H9 (cell line): ENCODE data around the gene POFUT2. TPM values are rescaled to one million over a fixed set of nuclear protein-coding genes. Genes with fewer than 3 reads are reported as not detected.

Experiments used
- DNase-seq: peaks from one replicate; pipeline ENCODE4 v3.0.0-alpha.2; 2017
- H2AFZ ChIP-seq: one replicate; pipeline ENCODE4 v1.6.1; 2013; ENCODE audit warnings: mild to moderate bottlenecking, low read length, control low read depth, moderate library complexity
- H2AK5ac ChIP-seq: 2 replicates; pipeline ENCODE4 v1.6.1; 2013; ENCODE audit warnings: low read length, control low read depth, mixed read lengths; ENCODE audit not compliant: insufficient read length
- H2BK120ac ChIP-seq: one replicate; pipeline ENCODE4 v1.6.1; 2013; ENCODE audit warnings: low read depth, mild to moderate bottlenecking, low read length, control low read depth, inconsistent platforms; ENCODE audit not compliant: poor library complexity, severe bottlenecking
- H2BK12ac ChIP-seq: 2 replicates; pipeline ENCODE4 v1.6.1; 2013; ENCODE audit warnings: low read length, control low read depth, mixed read lengths, low read depth; ENCODE audit not compliant: insufficient read length
- H2BK15ac ChIP-seq: 2 replicates; pipeline ENCODE4 v1.6.1; 2013; ENCODE audit warnings: low read depth, low read length, control low read depth
- H2BK20ac ChIP-seq: one replicate; pipeline ENCODE4 v1.6.1; 2013; ENCODE audit warnings: low read depth, mild to moderate bottlenecking, low read length, control low read depth, inconsistent platforms; ENCODE audit not compliant: poor library complexity, severe bottlenecking
- H2BK5ac ChIP-seq: 2 replicates; pipeline ENCODE4 v1.6.1; 2013; ENCODE audit warnings: low read length, control low read depth, mixed read lengths; ENCODE audit not compliant: insufficient read length
- H3K14ac ChIP-seq: 2 replicates; pipeline ENCODE4 v1.6.1; 2013; ENCODE audit warnings: low read length, control low read depth; ENCODE audit not compliant: insufficient read depth
- H3K18ac ChIP-seq: 2 replicates; pipeline ENCODE4 v1.6.1; 2013; ENCODE audit warnings: low read depth, mild to moderate bottlenecking, mixed read lengths, low read length, control low read depth; ENCODE audit not compliant: insufficient read length
- H3K23ac ChIP-seq: 2 replicates; pipeline ENCODE4 v1.6.1; 2013; ENCODE audit warnings: low read length, control low read depth, mixed read lengths, low read depth; ENCODE audit not compliant: insufficient read length
- H3K23me2 ChIP-seq: 2 replicates; pipeline ENCODE4 v1.6.1; 2013; ENCODE audit warnings: low read depth, mild to moderate bottlenecking, mixed read lengths, low read length, control low read depth; ENCODE audit not compliant: insufficient read length, poor library complexity, severe bottlenecking
- H3K27ac ChIP-seq: 2 replicates; pipeline ENCODE4 v1.5.1; 2013; ENCODE audit warnings: low read length, control low read depth, mixed read lengths, low read depth; ENCODE audit not compliant: insufficient read length
- H3K27me3 ChIP-seq: 2 replicates; pipeline ENCODE4 v1.6.1; 2013; ENCODE audit warnings: low read length, control low read depth, inconsistent platforms; ENCODE audit not compliant: insufficient read depth
- H3K4ac ChIP-seq: 2 replicates; pipeline ENCODE4 v1.6.1; 2013; ENCODE audit warnings: low read depth, mild to moderate bottlenecking, control low read depth, inconsistent platforms, low read length, moderate library complexity
- H3K4me1 ChIP-seq: 2 replicates; pipeline ENCODE4 v1.6.1; 2013; ENCODE audit warnings: low read length, control low read depth, inconsistent platforms; ENCODE audit not compliant: insufficient read depth
- H3K4me2 ChIP-seq: 2 replicates; pipeline ENCODE4 v1.6.1; 2013; ENCODE audit warnings: low read length, control low read depth, mixed read lengths; ENCODE audit not compliant: insufficient read length, insufficient read depth
- H3K56ac ChIP-seq: 2 replicates; pipeline ENCODE4 v1.6.1; 2013; ENCODE audit warnings: low read depth, mild to moderate bottlenecking, mixed read lengths, low read length, control low read depth; ENCODE audit not compliant: insufficient read length
- H3K79me1 ChIP-seq: 2 replicates; pipeline ENCODE4 v1.6.1; 2013; ENCODE audit warnings: low read depth, mild to moderate bottlenecking, moderate library complexity, low read length, control low read depth, inconsistent platforms; ENCODE audit not compliant: insufficient read depth, poor library complexity, severe bottlenecking
- H3K79me2 ChIP-seq: 2 replicates; pipeline ENCODE4 v1.6.1; 2013; ENCODE audit warnings: low read length, control low read depth, inconsistent platforms; ENCODE audit not compliant: insufficient read depth
- H3K9ac ChIP-seq: 2 replicates; pipeline ENCODE4 v1.6.1; 2013; ENCODE audit warnings: low read length, control low read depth, mixed read lengths; ENCODE audit not compliant: insufficient read length; ENCODE audit errors: extremely low read depth
- H3K9me3 ChIP-seq: one replicate; pipeline ENCODE4 v1.6.1; 2013; ENCODE audit warnings: low read depth, low read length, inconsistent platforms; ENCODE audit not compliant: control insufficient read depth
- H3T11ph ChIP-seq: one replicate; pipeline ENCODE4 v1.6.1; 2013; ENCODE audit warnings: mild to moderate bottlenecking, low read length, control low read depth, inconsistent platforms
- H4K20me1 ChIP-seq: one replicate; pipeline ENCODE4 v1.6.1; 2013; ENCODE audit not compliant: control insufficient read depth, insufficient read length, insufficient read depth
- H4K5ac ChIP-seq: 2 replicates; pipeline ENCODE4 v1.6.1; 2013; ENCODE audit warnings: low read depth, mild to moderate bottlenecking, mixed read lengths, low read length, control low read depth; ENCODE audit not compliant: insufficient read length
- H4K8ac ChIP-seq: replicated peaks from 2 replicates; pipeline ENCODE4 v1.6.1; 2013; ENCODE audit warnings: low read length, control low read depth, mixed read lengths, low read depth; ENCODE audit not compliant: insufficient read length
- H4K91ac ChIP-seq: 2 replicates; pipeline ENCODE4 v1.6.1; 2013; ENCODE audit warnings: low read depth, mild to moderate bottlenecking, moderate library complexity, mixed read lengths, low read length, control low read depth; ENCODE audit not compliant: insufficient read length
- H3K27ac Mint-ChIP-seq, 3 experiments: 2 replicates in 2 of 3; 3 replicates in 1 of 3; pipeline ENCODE4 v1.8.0; 2020 to 2021; ENCODE audit warnings: mixed read lengths in 3 of 3, mild to moderate bottlenecking in 1 of 3, moderate library complexity in 1 of 3
- H3K27me3 Mint-ChIP-seq: 2 replicates; pipeline ENCODE4 v1.8.0; 2021; ENCODE audit warnings: low read depth, mild to moderate bottlenecking, moderate library complexity, mixed read lengths
- H3K36me3 Mint-ChIP-seq, 3 experiments: 2 replicates in 2 of 3; 3 replicates in 1 of 3; pipeline ENCODE4 v1.8.0; 2020 to 2021; ENCODE audit warnings: low read depth in 3 of 3, mixed read lengths in 3 of 3; ENCODE audit not compliant: insufficient read depth in 1 of 3
- H3K4me1 Mint-ChIP-seq, 2 experiments: 2 replicates each; pipeline ENCODE4 v1.8.0; 2020; ENCODE audit warnings: mixed read lengths in 2 of 2
- H3K4me3 Mint-ChIP-seq, 2 experiments: 2 replicates in 1 of 2; 3 replicates in 1 of 2; pipeline ENCODE4 v1.8.0; 2020 to 2021; ENCODE audit warnings: mild to moderate bottlenecking in 2 of 2, mixed read lengths in 2 of 2, moderate library complexity in 1 of 2
- H3K9me3 Mint-ChIP-seq, 2 experiments: 2 replicates in 1 of 2; 3 replicates in 1 of 2; pipeline ENCODE4 v1.8.0; 2020; ENCODE audit warnings: mild to moderate bottlenecking in 2 of 2, mixed read lengths in 2 of 2, moderate library complexity in 1 of 2
- CTCF ChIP-seq: fragments of 200-600 bp; sonication (generic); conservative IDR thresholded peaks from 3 replicates; pipeline ENCODE4 v1.8.0; 2021; ENCODE audit warnings: antibody characterized with exemption, mild to moderate bottlenecking
- WGBS: extraction: QIAGEN DNeasy Blood & Tissue Kit; methylation state at CpG from one replicate; pipeline ENCODE4 v1.1.7; 2013; ENCODE audit warnings: missing lambda C conversion rate, low lambda C conversion rate, mixed read lengths; ENCODE audit not compliant: insufficient read length; ENCODE audit errors: extremely low coverage; 5-methylcytosine and 5-hydroxymethylcytosine counted together
- total RNA-seq: library from RNA; stranded (reverse); gene quantifications from 2 replicates; pipeline ENCODE4 v1.2.1, GENCODE V29; 2021

The POFUT2 gene
- total RNA-seq, 1 experiment from 2014 or later, result 34.8 TPM

GRCh38 chr21:45262616-45263015 is 25.1 kb downstream of the POFUT2 start:
- H3K14ac ChIP-seq, result no peak overlapping the region
- H3K23ac ChIP-seq, result no peak overlapping the region
- H2AFZ ChIP-seq, result no peak overlapping the region
- no peak overlapping the region for H3K4ac ChIP-seq
- H3K27me3 Mint-ChIP-seq, result peaks cover 3% of the 10 kb centered on the region
- H3K4me1 Mint-ChIP-seq, result 0 out of 4 replicates have a peak, but pooled peaks cover 0 to 8% of the 10 kb centered on the region in 2 experiments
- no peak overlapping the region for H4K5ac ChIP-seq
- no peak overlapping the region for H3K56ac ChIP-seq
- H3K4me3 Mint-ChIP-seq, result no peak overlapping the region
- no peaks in the 10 kb centered on the region for H3K4me1 ChIP-seq
- peaks cover 29 to 51% (median 45%) of the 10 kb centered on the region in 3 experiments for H3K36me3 Mint-ChIP-seq
- H3K9ac ChIP-seq, result no peak overlapping the region
- no peaks in the 10 kb centered on the region for H3K79me2 ChIP-seq
- no peak overlapping the region for H4K91ac ChIP-seq
- no peaks in the 10 kb centered on the region for H3K79me1 ChIP-seq
- no peaks in the 10 kb centered on the region for H3K27me3 ChIP-seq
- no peak overlapping the region for H3K4me2 ChIP-seq
- no peak overlapping the region for H3T11ph ChIP-seq
- H3K23me2 ChIP-seq, result no peaks in the 10 kb centered on the region
- TF ChIP-seq CTCF, result no peak
- H4K20me1 ChIP-seq, result no peaks in the 10 kb centered on the region
- no peak overlapping the region for H2BK20ac ChIP-seq
- H2BK5ac ChIP-seq, result no peak overlapping the region
- peaks cover under 1 to 2% of the 10 kb centered on the region in 2 experiments; a peak in 2 of 5 replicates for H3K9me3 Mint-ChIP-seq
- no peak overlapping the region for H2BK15ac ChIP-seq
- no peak overlapping the region for H3K27ac ChIP-seq
- no peak overlapping the region for H2BK12ac ChIP-seq
- H4K8ac ChIP-seq, result no peak overlapping the region
- peak overlapping the region in 1 of 3 experiments; percentile 66; a peak in 2 of 7 replicates for H3K27ac Mint-ChIP-seq
- H3K9me3 ChIP-seq, result no peaks in the 10 kb centered on the region
- no peak overlapping the region for H3K18ac ChIP-seq
- no peak overlapping the region for H2BK120ac ChIP-seq
- no peak overlapping the region for H2AK5ac ChIP-seq
- WGBS, result no CpG with 5 or more reads among the region's 11 CpGs
- DNase-seq, result peak; percentile 15
